Chondrocyte (in vitro differentiated cells): ENCODE measurements around the gene UBQLNL. TPM values are rescaled to one million over a fixed set of nuclear protein-coding genes. Genes with fewer than 3 reads are reported as not detected.

ENCODE experiments used
- DNase-seq: peaks from one replicate; pipeline ENCODE4 v3.0.0; 2021; ENCODE audit warnings: mixed read lengths, low spot score
- H3K27ac Mint-ChIP-seq: one replicate; pipeline ENCODE4 v1.8.0; 2021; ENCODE audit warnings: mild to moderate bottlenecking, moderate library complexity, mixed read lengths; ENCODE audit not compliant: unreplicated experiment
- H3K27me3 Mint-ChIP-seq: 2 replicates; pipeline ENCODE4 v1.8.0; 2021; ENCODE audit warnings: low read depth, mixed read lengths
- H3K36me3 Mint-ChIP-seq: 2 replicates; pipeline ENCODE4 v1.8.0; 2021; ENCODE audit warnings: low read depth, mixed read lengths
- H3K4me1 Mint-ChIP-seq: 2 replicates; pipeline ENCODE4 v1.8.0; 2021; ENCODE audit warnings: low read depth, mild to moderate bottlenecking, mixed read lengths
- H3K4me3 Mint-ChIP-seq: one replicate; pipeline ENCODE4 v1.8.0; 2021; ENCODE audit warnings: mild to moderate bottlenecking, moderate library complexity, mixed read lengths; ENCODE audit not compliant: unreplicated experiment
- H3K9me3 Mint-ChIP-seq: 2 replicates; pipeline ENCODE4 v1.8.0; 2021; ENCODE audit warnings: low read depth, mixed read lengths
- CTCF ChIP-seq: fragments of 200-600 bp; sonication (generic); IDR thresholded peaks from 2 replicates; pipeline ENCODE4 v1.5.0; 2021; ENCODE audit warnings: antibody characterized with exemption, mild to moderate bottlenecking, moderate library complexity
- total RNA-seq: library from RNA; stranded (reverse); gene quantifications from 3 replicates; pipeline ENCODE4 v1.2.1, GENCODE V29; 2021

Gene UBQLNL
- total RNA-seq, 1 donor from 2014 or later: 0.22 TPM

- no peak overlapping the region for H3K27ac Mint-ChIP-seq
- no peak for DNase-seq
- H3K36me3 Mint-ChIP-seq: no peaks in the 10 kb centered on the region
- peaks cover 20% of the 10 kb centered on the region for H3K27me3 Mint-ChIP-seq
- H3K4me1 Mint-ChIP-seq: no peaks in the 10 kb centered on the region
- H3K9me3 Mint-ChIP-seq: no peaks in the 10 kb centered on the region
- no peak for TF ChIP-seq CTCF
- H3K4me3 Mint-ChIP-seq: no peak overlapping the region
These were observed 16.1 kb downstream of the UBQLNL start for GRCh38 chr11:5500393-5500801.

GRCh38 chr11:5499671-5500070 is 16.8 kb downstream of the UBQLNL start:
- TF ChIP-seq CTCF: no peak

GRCh38 chr11:5489576-5490357 is 26.7 kb downstream of the UBQLNL start:
- no peaks in the 10 kb centered on the region for H3K4me1 Mint-ChIP-seq
- H3K27ac Mint-ChIP-seq: no peak overlapping the region
- no peak overlapping the region for H3K4me3 Mint-ChIP-seq
- no peak for TF ChIP-seq CTCF
- H3K36me3 Mint-ChIP-seq: no peaks in the 10 kb centered on the region
- peaks cover 30% of the 10 kb centered on the region for H3K27me3 Mint-ChIP-seq
- no peak for DNase-seq
- H3K9me3 Mint-ChIP-seq: no peaks in the 10 kb centered on the region

More at GRCh38 chr11:5499671-5500070, 16.8 kb downstream of the UBQLNL start:
- Mint-ChIP-seq H3K27ac (no peak overlapping the region), H3K27me3 (peaks cover 19% of the 10 kb centered on the region), H3K4me3 (no peak overlapping the region), H3K9me3 (no peaks in the 10 kb centered on the region), H3K36me3 (no peaks in the 10 kb centered on the region), H3K4me1 (no peaks in the 10 kb centered on the region)
- DNase-seq: no peak

GRCh38 chr11:5488798-5489399 is 27.6 kb downstream of the UBQLNL start:
- no peaks in the 10 kb centered on the region for H3K9me3 Mint-ChIP-seq
- no peaks in the 10 kb centered on the region for H3K36me3 Mint-ChIP-seq
- TF ChIP-seq CTCF: no peak
- H3K27me3 Mint-ChIP-seq: peaks cover 28% of the 10 kb centered on the region
- H3K27ac Mint-ChIP-seq: no peak overlapping the region
- no peak for DNase-seq
- H3K4me1 Mint-ChIP-seq: no peaks in the 10 kb centered on the region
- no peak overlapping the region for H3K4me3 Mint-ChIP-seq

- H3K9me3 Mint-ChIP-seq: no peaks in the 10 kb centered on the region
- H3K27me3 Mint-ChIP-seq: peaks cover 31% of the 10 kb centered on the region
- H3K4me1 Mint-ChIP-seq: no peaks in the 10 kb centered on the region
- H3K36me3 Mint-ChIP-seq: no peaks in the 10 kb centered on the region
- H3K4me3 Mint-ChIP-seq: no peak within 1 kb of the TSS
- no peak for DNase-seq
- no peak within 1 kb of the TSS for H3K27ac Mint-ChIP-seq
- no peak for TF ChIP-seq CTCF
These were observed 28.1 kb downstream of the UBQLNL start, which contains the start of gene OR52D1 for GRCh38 chr11:5488385-5488784. Gene OR52D1 (plus strand): TSS chr11:5488685. CDS start chr11:5488707, 22 bp downstream.
